HG02588 (cell line): ENCODE results near the gene NAP1L4.
"Not testable (repeated sequence)": the region's sequence is repeated elsewhere in the genome, so short reads cannot be mapped to it uniquely, and the experiment has no call there.

Experiments
- ATAC-seq: cut with Tn5 transposase; IDR thresholded peaks from one replicate; pipeline ENCODE4 v1.9.1; 2021; ENCODE audit warnings: mild to moderate bottlenecking, moderate library complexity; ENCODE audit not compliant: unreplicated experiment

NAP1L4 gene

DNA sequence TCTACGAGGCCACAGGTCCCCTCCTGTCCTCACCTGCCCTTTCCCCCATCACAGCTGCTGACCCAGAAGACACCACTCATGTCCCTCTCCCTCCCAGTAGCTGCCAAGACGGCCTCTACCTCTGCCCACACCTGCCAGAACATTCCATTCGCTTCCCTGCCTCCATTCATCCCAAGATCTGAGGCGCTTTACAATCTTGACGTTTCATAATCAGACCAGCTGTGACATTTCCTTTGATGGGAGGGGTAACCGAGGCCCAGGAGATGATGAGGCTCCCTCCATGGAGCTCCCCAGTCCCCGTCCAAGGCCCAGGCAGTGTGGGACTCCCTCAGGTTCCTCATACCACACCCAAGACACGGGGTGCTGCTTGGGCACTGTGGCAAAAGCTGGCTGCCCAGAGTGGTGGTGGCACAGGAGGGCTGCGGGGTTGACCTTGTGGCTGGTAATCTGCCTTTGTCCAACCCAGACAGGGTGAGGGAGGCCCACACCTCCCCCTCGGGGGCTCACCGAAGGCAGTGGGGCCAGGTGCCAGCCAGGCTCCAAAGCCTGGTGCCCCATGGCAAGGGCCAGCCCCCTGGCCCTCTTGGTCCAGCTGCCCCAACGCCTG lies 80.2 kb downstream of the NAP1L4 start:
- ATAC-seq: no peak

DNA sequence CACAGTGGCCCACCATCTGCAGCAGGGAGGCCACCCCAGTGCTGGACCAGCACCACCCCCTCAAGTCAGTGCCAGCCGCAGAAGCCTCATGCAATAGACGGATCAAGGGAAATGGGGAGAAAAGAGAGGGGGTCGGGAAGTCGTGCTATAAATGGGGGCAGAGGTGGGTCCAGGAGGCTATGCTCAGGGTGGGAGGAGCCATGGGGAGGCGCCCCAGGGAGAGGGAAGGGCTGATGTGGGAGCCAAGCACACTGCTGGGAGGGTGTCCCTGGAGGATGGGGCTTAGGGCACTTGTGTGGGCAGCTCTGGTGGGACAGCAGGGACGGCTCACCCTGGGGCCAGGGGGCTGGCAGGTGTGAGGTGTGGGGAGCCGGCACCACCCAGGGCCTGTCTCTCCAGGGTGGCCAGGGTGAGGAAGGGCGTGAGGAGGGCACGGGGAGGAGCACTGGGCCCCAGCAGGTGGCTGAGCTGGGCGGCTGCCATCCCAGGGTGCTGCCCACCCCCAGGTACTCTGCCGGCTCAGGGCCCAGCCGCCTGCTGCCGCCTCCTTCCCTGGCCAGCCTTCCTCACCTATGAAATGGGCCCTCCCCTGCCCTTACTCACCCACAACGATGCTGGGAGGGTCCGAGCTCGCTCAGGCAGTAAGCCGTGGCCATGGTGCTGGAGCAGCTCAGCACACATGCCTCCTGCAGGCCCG lies 80.9 kb downstream of the NAP1L4 start:
- no peak for ATAC-seq

DNA sequence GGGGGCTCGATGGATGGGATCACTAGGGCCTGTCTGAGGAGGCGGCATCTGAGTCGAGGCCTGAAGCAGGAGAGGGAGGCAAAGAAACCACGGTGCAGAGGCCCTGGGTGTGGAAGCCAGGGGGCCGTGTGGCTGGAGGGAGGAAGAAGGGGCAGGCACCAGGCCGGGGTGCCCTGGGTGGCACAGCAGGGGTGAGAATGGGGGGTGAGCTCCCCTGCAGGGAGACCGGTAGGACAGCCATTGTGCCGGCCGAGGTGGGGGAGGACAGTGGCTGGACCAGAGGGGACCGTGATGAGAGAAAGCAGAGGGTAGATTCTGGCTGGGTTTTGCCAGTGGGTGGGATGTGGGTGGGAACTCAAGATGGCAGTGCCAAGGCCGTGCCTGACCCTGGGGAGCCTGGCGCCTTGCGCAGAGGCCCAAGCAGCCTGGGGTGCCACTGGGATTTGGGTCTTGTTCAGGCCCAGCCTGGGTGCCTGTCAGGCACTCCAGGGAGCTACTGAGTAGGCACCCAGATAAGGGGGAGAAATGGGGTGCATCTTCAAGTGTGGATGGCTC lies 81.7 kb downstream of the NAP1L4 start:
- no peak for ATAC-seq

DNA sequence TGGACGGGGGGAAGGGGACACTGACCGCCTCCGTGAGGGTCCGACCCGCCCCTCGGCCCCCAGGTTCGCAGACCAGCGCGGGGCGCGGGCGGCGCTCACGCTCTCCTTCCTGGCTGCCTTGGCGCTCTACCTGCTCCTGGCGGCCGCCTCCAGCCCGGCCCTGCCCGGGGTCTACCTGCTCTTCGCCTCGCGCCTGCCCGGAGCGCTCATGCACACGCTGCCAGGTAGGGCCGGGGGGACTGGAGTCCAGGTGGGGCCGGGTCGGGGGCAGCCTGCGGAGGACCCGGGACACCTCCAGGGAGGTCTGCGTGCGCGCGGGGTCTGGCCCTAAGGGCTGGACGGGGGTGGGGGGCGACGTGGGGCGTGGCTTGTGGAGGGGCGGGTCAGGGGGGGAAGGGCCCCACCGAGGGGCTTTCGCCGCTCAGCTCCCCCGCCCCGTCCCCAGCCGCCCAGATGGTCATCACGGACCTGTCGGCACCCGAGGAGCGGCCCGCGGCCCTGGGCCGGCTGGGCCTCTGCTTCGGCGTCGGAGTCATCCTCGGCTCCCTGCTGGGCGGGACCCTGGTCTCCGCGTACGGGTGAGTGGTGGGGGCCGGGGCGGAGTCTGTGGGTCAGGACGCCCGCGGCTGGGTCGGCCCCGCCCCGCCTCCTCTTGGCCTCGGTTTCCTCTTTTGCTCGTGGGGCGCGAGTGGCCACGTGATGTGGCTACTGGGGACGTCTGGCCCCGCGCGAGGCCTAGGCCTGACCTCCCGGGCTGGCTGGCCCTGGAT lies 82.8 kb downstream of the NAP1L4 start:
- ATAC-seq: no peak

DNA sequence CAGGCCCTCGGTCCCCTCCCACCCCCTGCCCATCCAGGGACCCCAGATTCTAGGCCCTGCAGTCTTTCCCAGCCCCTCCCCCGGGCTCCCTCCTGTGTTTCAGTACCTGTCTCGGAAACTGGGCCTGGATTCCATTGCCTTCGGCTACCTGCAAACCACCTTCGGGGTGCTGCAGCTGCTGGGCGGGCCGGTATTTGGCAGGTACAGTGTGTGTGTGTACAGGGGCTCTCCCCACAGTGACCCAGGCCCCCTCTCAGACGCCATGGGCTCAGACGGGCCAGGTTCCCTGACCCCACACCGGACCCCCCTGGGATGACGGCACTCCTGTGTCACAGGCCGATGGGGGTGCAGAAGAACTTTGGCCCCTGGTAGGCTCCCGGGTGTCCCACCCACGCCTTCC lies 84.0 kb downstream of the NAP1L4 start:
- no peak for ATAC-seq

DNA sequence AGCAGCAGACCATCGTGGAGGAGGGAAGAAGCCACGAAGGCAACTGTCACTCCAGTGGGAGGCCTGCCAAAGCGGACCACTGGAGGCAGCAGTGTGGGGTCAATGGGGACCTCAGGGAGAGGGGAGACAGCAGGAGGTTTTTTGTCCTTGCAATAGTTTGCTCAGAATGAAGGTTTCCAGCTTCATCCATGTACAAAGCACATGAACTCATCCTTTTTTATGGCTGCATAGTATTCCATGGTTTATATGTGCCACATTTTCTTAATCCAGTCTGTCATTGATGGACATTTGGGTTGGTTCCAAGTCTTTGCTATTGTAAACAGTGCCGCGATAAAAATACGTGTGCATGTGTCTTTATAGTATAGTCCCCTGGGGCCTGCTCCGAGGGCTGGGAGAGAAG lies 86.8 kb downstream of the NAP1L4 start:
- not testable (repeated sequence) for ATAC-seq

DNA sequence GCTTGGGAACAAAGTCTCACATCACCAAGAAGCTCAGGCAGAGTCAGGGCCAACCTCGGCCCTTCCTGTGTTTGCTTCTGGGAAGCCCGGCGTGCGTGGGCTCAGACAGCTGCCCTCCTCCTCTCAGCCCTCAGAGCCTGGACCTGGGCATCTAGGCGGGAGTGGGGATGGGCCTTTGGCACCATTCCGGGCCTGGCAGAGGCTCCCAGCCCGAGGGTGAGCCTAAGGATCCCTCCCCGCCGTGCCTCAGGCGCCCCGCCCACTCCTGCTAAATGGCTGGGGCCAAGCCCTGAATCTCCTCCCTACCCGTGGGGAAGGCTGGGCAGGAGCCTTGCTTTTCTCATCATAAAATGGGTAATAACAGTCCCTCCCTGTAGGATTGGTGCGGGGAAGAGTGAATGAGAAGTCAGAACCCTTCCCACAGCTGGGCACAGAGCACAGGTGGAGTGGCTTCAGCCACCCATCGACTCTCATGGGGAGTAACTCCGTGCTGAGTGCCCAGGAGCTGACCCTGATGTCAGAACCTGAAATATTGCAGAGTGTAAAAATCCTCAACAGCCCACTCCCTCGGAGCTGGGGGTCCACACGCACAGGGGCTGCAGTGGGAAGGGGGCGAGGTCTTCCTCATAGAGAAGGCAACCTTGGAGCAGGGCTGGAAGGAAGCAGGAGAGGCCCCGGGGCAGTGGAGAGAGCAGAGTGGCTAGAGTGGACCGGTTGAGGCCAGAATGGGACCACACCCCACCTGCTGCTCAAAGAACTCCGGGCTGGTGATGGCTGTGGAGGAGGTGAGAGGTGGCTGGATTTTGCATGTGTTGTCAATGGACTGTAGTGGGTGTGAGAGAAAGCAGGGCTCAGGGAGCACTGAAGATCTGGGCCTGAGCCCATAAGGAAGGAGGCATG lies 87.7 kb downstream of the NAP1L4 start:
- ATAC-seq: no peak

DNA sequence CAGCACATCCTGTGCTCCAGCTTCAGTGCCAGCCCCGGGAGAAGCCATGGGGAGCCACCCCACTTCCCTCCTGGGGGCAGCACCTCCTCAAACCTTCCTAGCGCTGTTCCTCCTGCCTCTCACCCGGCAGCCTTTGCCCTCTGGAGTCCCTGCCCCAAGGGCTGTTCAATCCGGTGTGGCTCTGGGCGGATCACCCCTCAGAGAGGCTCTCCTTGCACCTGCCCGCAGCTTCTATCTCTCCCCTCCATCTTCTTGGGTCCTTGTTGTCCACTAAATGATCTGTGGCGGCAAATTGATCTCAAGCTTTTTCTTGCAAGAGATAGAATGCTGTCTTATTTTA lies 88.5 kb downstream of the NAP1L4 start:
- no peak for ATAC-seq

DNA sequence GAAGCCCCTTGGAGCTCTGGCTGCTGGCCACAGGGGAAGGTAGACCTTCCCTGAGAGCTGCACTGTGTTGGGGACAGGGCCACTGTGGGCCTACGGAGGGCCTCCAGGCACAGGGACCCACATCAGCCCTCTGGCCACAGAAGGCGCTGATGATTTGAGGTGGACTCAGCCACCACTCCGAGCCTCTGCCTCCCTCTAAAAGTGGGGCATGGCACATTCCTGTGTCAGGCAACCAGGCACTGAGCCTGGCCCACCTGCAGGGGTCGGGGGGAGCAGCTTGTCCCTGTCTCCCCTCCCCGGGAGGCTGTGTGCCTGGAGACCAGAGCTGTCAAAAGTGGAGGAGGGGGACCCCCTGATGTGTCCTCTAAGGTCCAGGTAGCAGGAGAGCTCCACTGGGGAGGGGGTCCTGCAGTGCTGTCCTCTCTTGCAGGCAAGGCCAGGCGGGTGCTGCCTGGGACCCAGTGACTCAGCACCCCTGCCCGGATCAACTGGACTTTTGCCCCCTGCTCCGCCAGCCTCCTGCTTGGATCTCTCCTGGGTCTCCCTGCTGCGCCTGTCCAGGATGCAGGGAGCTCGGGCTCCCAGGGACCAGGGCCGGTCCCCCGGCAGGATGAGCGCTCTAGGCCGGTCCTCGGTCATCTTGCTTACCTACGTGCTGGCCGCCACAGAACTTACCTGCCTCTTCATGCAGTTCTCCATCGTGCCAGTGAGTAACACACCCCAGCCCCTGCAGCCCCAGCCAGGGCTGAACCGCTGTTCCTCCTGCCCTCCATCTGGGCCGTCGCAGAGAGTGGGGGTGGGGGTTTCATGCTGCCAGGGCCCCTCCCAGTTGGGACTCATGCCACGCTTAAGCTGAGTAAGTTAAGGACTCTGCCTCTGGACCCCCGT lies 89.1 kb downstream of the NAP1L4 start:
- ATAC-seq: no peak

DNA sequence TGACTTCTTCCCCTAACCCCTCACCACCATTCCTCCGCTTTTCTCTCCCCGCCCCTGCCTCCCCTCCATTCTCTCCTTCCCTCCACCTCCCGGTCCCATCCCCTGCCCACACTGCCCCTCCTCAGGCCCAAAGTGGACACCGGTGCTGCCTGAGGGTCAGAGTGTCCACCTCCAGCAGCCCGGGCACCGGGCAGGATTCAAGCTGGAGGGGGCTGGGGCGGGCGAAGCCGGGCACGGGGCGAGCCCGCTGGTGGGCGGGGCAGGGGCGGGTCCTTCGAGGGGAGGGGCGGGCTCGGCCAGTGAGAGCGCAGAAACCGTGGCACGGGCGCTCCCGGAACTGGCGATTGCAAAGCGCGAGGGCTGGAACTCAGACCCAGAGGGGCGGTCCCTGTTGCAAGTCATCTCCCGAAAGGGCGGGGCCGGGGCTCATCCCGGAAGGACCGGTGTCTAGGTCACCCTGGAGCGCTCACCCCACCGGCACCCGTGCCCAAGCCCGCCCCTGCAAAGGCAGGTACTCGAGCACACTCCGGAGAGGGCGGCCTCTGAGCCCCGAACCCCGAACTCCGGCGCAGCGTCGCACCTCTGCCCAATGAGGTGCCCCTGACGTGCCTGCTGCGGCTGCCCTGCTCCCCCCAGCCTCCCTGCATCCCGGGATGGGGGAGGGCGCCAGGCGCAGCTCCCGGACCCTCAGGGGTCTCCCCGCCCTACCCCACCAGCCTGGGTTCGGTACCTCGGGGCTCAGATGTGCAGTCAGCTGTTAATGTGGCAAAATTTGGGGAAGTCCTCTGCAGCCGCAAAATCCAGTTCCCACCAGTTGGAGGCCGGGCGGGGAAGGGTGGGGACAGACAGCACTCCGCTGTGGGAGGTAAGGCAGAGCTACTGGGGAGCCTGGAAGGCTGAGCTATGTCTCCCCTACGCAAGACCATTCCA lies 90.0 kb downstream of the NAP1L4 start:
- ATAC-seq: peak; percentile 96

DNA sequence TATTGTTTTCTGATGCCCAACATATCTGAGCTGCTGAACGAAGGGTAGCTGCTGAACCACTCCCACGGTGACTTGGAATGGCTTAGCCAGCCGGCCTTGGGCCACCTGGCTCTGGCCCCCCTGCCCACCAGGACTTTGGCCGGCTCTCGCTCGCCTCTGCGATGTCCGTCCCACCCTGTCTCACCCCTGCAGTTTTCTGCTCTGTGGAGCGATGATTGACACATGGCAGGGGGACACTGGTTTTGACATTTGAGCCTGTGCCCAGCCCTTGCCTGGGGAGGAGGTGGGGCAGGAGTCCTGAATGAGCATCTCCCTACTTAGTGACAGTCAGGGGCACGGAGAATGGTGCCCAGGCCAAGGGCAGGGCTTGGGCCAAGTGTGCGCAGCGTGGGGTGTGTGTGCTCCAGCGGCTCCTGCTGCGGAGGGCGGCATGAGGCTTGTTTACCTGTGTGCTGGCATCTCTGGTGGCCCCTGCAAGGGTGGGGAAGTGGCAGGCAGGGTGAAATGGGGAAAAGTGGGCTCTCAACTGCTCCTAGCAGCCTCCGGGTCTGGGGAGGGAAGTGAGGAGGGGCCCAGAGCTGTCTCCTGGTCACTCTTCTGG lies 90.8 kb downstream of the NAP1L4 start:
- no peak for ATAC-seq

DNA sequence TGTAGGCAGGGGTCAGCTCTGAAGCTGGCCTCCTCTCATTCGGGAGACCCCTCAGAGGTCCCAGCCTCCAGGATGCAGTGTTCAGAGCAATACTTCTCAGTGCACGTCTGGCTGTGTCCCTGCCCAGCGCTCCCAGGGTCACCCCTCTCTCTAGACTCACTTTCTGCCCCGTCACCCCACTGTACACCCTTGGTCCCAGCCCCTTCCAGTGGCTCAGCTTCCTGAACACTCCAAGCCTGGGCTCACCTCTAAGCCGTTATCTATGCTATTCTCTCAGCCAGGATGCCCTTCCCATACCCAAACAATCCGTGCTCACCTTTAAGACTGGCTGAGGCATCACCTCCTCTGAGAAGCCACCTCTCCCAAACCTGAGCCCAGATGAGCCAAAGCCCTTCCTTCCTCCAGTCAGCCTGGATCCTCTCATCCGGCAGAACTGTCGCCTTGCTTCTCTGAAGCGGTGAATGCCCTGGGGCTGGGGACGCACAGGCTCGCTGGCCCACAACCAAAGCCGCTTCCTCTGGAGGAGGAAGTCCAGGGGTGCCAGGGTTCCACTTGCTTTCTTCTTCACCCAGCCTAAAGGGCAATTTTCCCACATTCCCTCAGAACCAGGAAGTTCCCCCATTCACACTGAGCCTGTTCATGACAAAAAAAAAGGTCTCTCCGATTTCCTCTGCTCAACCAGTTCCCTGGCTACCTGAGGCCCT lies 92.9 kb downstream of the NAP1L4 start:
- ATAC-seq: no peak

DNA sequence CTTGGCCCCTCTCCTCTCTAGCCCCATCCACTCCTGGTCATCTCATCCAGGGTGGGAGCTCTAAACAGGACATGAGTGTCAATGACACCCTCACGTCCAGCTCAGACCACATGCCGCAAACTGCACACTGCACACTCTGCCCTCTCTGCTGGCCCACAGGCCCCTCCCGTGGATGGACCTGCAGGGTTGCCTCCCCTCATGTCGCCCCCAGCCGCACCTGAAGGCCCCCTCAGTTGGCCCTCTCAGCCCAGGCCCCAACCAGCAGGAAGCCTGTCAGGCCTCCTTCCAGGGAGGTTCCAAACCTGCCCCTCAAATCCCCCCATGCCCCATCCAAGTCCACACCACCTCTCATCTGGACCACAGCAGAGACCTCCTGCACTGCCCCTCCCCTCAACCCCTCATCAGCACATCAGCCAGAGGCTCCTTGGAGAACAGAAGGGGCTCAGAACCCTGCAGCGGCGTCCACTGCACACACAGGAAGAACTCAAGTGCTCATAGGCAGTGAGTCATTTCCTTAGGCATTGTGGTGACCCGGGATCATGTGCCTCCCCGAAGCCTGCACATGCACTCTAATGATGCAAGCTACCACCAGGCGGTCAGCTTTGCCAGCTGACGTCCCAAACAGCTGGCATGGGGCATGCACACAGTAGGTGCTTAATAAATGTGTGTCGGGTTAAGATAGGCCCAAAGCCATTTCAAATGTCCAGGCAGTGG lies 93.6 kb downstream of the NAP1L4 start:
- ATAC-seq: no peak

DNA sequence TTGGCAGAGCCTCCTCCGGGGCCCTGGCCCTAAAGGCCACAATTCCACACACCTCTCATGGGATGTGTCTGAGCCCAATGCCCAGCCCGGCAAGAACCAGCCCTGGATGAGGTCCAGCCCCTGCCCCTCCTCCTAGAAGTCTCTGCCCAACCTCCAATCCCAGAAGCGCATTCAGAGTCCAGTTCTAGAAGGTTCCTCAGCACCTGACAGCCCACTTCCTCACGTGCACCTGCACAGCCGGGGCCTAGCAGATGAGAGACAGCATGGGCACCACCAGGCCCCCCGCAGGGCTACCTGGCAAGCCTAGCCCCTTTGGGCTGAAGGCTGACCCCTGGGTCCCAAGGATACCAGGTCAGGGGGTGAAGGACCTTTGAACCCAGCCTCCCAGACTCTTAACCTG lies 95.1 kb downstream of the NAP1L4 start:
- ATAC-seq: no peak

DNA sequence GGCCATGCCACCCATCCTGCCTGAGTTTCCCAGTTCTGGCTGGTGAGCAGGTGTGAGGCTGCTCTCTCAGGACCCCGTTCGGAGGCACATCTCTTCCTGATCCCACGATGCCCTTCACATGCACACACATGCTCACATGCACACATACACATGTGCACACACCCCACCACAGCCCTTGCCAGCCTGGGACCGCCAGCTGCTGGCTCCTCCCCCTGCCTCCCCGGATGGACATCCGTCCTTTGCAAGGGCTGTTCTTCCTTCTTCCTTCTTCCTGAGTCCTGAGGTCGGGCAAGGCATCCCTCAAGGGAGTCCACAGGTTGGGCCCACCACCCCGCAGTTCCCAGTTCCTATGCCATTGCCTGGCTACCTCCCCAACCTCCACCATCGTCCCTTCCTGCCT lies 96.1 kb downstream of the NAP1L4 start:
- ATAC-seq: no peak
